HG03354 (cell line): ENCODE results near the gene ESRP2.
A peak's percentile ranks its signal among the peaks of the same experiment; 100 is the strongest.

Experiments
- ATAC-seq: cut with Tn5 transposase; IDR thresholded peaks from one replicate; pipeline ENCODE4 v1.9.1; 2021; ENCODE audit warnings: mild to moderate bottlenecking; ENCODE audit not compliant: unreplicated experiment, poor library complexity, severe bottlenecking

Gene ESRP2

DNA sequence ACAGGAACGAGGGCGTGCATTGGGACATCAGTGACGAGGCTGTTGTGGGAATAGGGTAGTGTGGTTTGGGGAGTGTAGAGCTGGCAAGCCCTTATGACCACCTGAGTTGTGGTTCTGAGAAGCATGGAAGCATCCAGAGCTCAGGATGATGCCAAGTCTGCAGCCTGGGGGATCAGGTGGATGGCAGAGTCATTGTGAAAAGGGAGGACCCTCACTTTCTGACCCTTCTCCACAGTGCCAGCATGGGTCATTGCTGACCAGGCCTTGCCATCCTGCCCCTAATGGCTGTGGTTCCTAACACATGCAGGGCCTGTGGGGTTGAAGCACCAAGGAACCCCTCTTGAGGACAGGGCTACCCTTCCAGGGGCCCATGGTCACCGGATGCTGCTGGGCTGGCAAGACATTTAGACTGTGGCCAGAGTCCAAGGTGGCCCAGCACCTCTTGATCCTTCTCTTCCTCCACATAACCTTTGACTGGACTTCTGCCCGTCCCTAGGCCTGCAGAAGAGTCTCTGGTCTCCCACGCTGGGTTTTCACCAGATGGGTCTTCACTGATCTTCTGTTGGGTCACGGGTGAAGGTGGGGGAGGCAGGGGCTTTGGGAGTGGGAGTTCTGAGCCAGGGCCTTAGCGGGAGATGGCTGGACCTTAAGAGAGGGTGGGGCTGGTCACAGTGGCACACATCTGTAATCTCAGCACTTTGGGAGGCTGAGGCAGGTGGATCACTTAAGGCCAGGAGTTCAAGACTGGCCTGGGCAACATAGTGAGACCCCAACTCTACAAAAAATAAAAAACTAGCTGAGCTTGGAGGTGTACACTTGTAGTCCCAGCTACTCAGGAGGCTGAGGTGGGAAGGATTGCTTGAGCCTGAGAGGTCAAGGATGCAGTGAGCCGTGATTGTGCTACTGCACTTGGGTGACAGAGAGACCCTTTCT, 7.3 kb upstream of the ESRP2 start:
- ATAC-seq: no peak

DNA sequence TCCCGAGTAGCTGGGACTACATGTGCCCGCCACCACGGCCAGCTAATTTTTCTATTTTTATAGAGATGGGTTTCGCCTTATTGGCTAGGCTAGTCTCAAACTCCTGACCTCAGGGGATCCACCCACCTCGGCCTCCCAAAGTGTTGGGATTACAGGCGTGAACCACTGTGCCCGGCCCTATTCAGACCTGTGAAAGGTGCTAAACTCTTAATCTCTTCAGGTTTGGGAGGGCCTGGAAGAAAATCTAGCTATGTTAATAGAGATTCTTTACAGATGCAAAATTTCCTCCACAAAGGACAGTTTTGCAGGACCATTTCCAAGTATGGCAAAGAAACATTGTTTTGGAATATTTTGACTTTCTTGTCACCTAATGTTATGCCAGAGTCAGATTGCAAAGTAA, 6.2 kb upstream of the ESRP2 start:
- no peak for ATAC-seq

GRCh38 chr16:68238029-68238345, 2.1 kb upstream of the ESRP2 start:
- ATAC-seq: no peak

GRCh38 chr16:68237243-68238028, 1.5 kb upstream of the ESRP2 start:
- peak; percentile 81 for ATAC-seq

DNA sequence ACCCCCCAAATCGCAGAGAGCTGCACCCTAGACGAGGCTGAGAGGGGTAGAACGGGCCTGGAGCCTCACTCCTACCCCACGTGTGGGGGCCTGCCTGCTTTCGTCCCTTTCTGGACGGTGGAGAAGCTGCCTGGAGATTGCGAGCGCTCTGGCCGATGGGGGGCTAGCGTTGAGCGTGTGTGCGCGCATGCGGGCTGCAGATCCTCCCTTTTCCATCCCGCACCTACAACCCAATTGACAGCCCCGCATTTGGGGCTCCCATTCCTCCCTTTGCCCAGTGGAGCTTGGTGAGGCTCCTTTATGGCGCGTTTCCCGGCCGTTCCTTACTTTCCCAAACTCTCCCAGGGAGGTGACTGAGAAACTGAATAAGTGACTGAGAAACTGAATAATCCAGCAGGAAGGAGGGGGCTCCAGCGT, 907 bp upstream of the ESRP2 start:
- no peak for ATAC-seq

- ATAC-seq: no peak
Measured at GRCh38 chr16:68236137-68236825, 354 bp upstream of the ESRP2 start.

DNA sequence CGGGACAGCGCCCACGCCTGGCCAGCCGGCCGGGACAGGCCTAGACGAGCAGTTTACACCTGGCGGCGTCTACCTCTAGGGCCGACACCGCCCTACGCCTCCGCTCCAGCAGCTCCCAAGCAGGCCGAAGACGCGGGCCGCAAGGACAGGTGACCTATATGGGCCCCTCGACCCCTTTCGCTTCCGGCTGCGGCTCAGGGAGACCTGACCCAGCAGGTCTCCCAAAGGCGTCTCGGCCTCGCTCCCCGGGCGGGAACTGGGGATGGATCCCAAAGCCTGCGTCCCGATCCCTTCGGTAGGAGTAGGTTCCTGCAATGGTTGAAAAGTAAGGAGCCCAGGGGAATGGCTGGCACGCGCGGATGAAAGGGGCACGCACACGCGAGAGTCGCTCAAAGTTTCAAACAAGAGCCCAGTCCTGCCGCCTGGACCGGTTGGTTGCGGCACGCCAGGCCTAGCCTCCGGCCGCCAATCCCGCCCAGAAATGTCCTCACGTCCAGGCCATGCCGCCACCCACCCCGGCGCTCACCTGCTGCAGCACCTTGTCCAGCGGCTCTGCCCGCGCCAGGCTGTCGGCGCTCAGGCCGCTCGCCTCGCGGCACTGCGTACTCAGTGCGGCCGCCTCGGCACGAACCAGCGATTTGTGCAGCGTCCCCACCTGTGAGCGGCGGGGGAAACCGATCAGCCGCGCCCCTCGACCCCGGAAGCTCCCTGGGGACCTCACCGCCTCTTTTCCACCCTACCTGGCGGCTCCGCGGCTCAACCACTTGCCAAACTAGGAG, 630 bp downstream of the ESRP2 start:
- no peak for ATAC-seq

GRCh38 chr16:68234188-68235107, 1.5 kb downstream of the ESRP2 start:
- no peak for ATAC-seq

DNA sequence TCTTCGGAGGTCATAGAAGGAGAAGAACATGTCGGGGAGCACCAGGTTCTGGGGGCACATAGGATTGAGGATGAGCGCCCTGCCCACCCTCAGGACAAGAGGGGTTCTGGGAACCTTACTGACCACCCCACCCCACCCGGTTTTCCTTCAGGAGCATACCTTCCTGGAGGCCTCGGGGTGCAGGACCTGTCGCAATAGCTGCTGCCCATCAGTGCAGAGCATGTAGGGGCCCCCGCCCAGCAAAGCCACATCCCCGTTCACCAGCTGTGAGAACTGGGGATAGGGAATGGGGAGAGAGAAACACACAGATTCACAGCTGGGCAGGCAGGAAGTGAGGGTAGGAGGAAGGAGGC, 2.1 kb downstream of the ESRP2 start:
- no peak for ATAC-seq

GRCh38 chr16:68233085-68233834, 2.7 kb downstream of the ESRP2 start:
- no peak for ATAC-seq

GRCh38 chr16:68232335-68232734, 3.6 kb downstream of the ESRP2 start:
- ATAC-seq: no peak

DNA sequence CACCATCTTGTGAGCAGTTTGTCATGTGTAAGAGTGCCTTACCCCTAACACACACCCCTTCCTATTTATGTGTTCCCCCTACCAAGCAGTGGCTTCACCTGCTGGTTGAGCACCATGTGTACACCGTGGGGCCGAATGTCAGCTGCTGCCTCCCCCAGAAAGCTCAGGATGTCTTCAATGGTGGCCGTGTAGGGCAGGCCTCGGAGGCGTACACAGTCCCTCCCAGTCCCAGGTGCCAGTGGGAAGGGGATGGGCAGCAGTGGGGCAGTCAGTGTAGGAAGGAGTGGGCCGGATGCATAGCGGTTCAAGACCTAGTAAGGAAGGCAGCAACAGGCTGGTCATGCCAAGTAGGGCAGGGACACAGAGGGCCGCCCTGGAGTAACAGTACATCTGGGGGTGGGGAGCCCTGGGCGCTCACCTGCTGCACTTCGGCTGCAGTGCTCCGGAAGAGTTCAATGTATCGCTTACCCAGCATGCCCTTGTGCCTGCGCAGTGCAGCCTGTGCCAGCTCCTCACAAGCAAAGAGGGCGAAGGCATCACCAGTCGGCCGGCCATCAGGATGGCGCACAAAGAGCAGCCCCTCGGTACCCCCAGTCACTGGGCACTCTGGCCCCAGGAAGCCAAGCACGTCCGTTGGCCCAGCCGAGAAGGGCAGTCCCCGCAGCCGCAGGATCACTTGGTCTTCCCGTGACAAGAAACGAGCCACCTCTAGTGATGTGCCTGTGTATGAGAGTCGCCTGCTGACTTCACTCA, 4.4 kb downstream of the ESRP2 start:
- no peak for ATAC-seq

- ATAC-seq: no peak
Measured at GRCh38 chr16:68230956-68231355, 5.0 kb downstream of the ESRP2 start.

DNA sequence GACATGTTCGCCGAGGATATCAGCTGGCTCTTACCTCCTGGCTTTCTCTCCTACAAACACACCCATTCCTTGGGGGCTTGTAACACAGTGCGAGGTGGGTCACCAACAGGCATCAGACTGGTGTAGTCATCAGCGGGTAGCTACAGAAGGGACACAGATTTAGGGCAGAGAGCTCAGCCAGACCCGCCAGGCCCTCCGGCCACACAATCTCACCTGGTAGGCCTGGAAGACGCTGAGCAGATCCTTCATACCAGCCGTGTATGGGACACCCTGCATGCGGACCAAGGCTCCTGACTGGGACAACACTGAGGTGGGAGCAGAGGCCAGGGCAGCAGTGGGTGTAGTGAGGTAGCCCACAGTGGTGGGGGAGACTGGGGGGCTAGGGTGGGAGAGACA, 5.8 kb downstream of the ESRP2 start:
- ATAC-seq: no peak

- ATAC-seq: no peak
Measured at GRCh38 chr16:68229431-68230175, 6.3 kb downstream of the ESRP2 start.

- no peak for ATAC-seq
Measured at GRCh38 chr16:68228652-68229051, 7.3 kb downstream of the ESRP2 start.
